ENCODE results near the gene OSBPL5.

The OSBPL5 gene

DNA sequence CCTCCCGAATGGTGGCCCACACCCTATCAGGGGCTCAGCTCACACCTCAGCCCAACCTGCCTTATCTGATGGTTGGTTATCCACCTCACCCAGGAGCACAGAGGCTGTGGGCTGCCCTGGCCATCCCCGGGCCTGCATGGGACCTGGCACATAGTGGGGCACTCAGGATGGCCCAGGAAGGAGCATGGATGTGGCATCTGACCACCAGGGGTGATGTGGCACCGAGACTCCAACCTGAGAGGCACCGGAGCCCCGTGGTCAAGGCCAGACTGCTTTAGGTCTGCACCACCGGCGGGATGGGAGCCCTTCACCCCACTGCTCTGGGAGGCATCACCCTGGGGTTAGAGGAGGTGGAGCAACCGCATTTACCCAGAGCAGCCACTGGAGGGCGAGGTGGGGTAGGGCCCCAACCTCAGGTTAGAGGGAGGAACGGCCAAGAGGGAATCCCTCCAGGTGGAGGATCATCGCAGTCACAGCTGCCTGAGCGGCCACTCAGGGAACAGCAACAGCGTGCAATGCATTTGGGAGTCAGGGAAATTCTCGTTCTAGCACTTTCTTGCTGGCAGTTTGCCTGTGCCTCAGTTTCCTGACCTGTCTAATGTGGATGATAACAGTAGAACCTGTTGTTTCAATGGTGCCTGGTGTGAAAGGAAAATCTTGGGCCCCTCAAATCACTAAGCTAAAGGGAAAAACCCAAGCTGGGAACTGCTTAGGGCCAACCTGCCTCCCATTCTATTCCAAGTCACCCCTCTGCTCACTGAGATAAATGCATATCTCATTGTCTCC is 55.0 kb downstream of the OSBPL5 start:
- peak; percentile 62 for TF ChIP-seq CTCF (IDR thresholded peaks at IDR 0.05; ENCODE audit: extremely low read depth, insufficient read depth, missing control alignments)
- in situ Hi-C loops (cut with MboI; ENCODE audit: low pct_unique_long_range_greater_than_20kb, low sequenced_read_pairs, unreplicated experiment), result no loop called here
- peak; percentile 74 for DNase-seq (ENCODE audit: low spot score)

DNA sequence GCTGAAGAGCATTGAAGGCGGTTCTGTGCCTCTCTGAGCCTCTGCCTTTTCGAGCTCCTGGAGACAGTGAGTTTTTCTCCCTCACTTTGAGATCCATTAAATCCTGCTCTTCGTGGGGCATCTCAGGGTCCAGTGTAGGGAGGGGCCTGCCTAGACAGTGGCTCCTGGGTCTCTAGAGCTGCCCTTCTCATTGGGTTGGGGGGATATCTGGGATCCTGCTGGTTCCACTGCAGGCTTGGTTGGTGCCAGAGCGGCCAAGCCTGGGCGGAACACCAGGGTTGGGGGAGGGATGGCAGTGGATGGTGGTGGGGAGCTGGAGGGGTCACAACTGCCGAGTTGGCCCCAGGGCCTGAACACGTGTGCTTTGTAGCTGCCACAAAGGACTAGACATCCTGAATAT is 55.7 kb downstream of the OSBPL5 start:
- in situ Hi-C loops (cut with MboI; ENCODE audit: low pct_unique_long_range_greater_than_20kb, low sequenced_read_pairs, unreplicated experiment), result no loop called here
- TF ChIP-seq CTCF (IDR thresholded peaks at IDR 0.05; ENCODE audit: extremely low read depth, insufficient read depth, missing control alignments), result no peak

GRCh38 chr11:3108183-3108721 is 56.9 kb downstream of the OSBPL5 start:
- in situ Hi-C loops (cut with MboI; ENCODE audit: low pct_unique_long_range_greater_than_20kb, low sequenced_read_pairs, unreplicated experiment), result no loop called here
- DNase-seq (ENCODE audit: low spot score), result no peak
- TF ChIP-seq CTCF (IDR thresholded peaks at IDR 0.05; ENCODE audit: extremely low read depth, insufficient read depth, missing control alignments), result no peak

More for the DNA sequence above, 55.7 kb downstream of the OSBPL5 start:
- DNase-seq (ENCODE audit: low spot score), result no peak

DNA sequence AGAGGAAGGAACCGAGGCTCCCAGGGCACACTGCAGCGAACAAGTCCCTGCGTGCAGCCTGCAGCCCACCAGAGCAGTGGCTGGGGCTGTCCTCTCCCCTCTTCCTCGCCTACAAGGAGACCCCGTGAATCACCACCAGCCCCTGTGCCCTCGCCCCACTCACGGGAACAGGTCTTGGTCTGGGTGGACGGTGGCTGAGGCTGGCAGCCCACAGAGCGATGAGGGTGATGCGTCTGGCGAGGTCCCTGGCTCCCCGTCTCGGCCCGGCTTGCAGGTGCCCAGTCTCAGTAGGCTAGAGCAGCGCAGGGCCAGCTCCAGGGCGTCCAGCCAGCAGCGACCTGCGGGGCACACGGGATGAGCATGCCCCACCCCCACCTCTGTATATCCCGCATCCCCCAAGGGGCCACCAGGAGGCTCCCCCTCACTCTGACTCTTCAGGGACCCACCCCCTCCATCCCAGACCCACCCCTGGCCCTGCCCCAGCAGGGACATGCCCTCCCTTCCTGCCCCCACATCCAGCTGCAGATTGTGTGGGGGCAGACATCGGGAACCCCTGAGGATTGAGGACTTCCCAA is 57.4 kb downstream of the OSBPL5 start:
- TF ChIP-seq CTCF (IDR thresholded peaks at IDR 0.05; ENCODE audit: extremely low read depth, insufficient read depth, missing control alignments), result no peak

GRCh38 chr11:3106736-3107524 is 58.2 kb downstream of the OSBPL5 start:
- in situ Hi-C loops (cut with MboI; ENCODE audit: low pct_unique_long_range_greater_than_20kb, low sequenced_read_pairs, unreplicated experiment), result no loop called here
- TF ChIP-seq CTCF (IDR thresholded peaks at IDR 0.05; ENCODE audit: extremely low read depth, insufficient read depth, missing control alignments), result no peak
- DNase-seq (ENCODE audit: low spot score), result no peak

More for the DNA sequence above, 57.4 kb downstream of the OSBPL5 start:
- in situ Hi-C loops (cut with MboI; ENCODE audit: low pct_unique_long_range_greater_than_20kb, low sequenced_read_pairs, unreplicated experiment), result no loop called here
- DNase-seq (ENCODE audit: low spot score), result no peak

Measured in GM13977 (cell line).